ENCODE results near the gene M6PR.

Gene M6PR

GRCh38 chr12:8949342-8950220, at the start of gene M6PR:
Gene M6PR (minus strand): TSS chr12:8949645. CDS start chr12:8946404, 3,241 bp downstream.
- DNase-seq (ENCODE audit: low read depth in 2 of 2): peak; percentile 76 to 77

DNA sequence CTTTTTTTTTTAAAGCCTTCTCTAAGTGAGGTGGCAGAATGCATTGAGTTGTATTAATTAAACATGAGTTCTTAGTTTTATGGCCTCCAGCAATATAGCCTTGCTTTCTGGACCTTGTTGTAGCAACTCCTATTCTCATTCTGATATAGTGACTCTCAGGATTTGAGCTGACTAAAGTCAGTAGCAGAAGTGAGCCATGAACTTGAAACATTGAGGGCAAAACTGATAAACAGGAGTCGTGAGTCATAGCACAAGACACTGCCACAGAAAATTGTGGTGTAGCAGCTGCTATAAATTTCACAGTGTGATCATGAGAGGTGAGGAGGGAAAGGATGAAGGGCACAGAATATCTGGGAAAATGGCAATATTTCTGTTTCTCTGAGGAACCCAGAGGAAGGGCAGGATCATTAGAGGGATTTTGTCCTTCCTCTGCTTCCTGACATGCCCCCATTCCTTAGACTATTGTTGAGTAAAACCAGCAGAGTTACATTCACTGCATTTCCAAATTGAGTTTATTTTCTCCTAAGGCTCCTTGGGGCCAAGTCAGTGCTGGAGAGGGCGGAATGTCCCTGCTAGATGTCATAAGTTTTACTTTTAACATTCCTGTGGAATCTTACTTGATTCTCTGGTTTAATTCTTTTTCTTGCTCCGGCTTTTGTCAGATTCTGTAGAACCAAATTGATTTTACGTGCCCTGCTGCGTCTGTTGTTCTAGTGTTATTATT, 47.4 kb upstream of the M6PR start:
- no peak for DNase-seq (ENCODE audit: low read depth in 2 of 2)

DNA sequence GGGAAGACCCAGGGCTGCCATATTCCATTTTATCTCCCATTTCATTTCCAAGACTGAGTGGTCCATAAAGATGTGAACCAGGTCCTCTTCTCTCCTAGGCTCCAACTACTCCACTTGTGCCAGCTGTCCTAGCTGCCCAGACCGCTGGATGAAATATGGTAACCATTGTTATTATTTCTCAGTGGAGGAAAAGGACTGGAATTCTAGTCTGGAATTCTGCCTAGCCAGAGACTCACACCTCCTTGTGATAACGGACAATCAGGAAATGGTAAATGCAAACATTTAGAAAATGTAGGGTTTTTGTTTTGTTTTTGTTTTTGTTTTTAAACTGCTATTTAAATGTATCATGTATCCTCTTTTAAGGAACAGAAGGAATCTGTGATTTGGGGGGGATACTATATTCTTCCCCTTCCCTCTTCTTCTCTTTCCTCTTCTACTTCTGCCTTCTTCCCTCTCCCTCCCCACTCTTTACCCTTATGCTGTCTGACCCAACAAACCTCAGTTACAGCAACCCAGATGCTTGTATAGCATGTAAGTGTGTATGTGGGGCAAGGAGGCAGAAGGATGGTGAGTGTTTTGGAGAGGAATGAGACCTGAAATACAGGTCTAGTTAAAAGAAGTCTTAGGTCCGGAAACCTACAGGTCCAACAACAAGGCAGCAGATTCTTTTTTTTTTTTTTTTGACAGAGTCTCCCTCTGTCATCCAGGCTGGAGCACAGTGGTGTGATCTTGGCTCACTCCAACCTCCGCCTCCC, 45.8 kb upstream of the M6PR start:
- no peak for DNase-seq (ENCODE audit: low read depth in 2 of 2)

GRCh38 chr12:8993827-8994226, 44.4 kb upstream of the M6PR start:
- DNase-seq (ENCODE audit: low read depth in 2 of 2): no peak

GRCh38 chr12:8991371-8992345, 42.2 kb upstream of the M6PR start:
- no peak for DNase-seq (ENCODE audit: low read depth in 2 of 2)

GRCh38 chr12:8989413-8989812, 40.0 kb upstream of the M6PR start, which contains the start of gene KLRG1:
Gene KLRG1 (plus strand): TSS chr12:8989546. CDS start chr12:8989636, 90 bp downstream.
- DNase-seq (ENCODE audit: low read depth in 2 of 2): no peak

DNA sequence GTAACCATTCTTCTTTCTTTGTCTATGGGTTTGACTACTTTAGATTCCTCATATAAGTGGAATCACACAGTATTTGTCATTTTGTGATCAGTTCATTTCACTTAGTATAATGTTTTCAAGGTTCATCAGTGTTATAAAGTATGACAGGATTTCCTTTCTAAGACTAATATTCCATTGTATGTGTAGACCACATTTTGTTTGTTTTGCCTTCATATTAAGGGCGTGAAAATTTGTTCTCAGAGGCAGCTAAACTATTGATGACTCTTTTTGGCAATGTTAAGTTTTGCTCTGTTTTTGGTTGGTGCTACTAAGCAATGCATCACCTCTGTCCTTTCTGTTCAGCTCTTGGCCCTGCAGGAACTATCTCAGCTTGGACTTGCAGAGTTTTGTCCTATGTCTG, 38.2 kb upstream of the M6PR start:
- no peak for DNase-seq (ENCODE audit: low read depth in 2 of 2)

- no peak for DNase-seq (ENCODE audit: low read depth in 2 of 2)
These were observed 37.7 kb upstream of the M6PR start for GRCh38 chr12:8987163-8987562.

GRCh38 chr12:8985213-8985754, 35.8 kb upstream of the M6PR start:
- no peak for DNase-seq (ENCODE audit: low read depth in 2 of 2)

DNA sequence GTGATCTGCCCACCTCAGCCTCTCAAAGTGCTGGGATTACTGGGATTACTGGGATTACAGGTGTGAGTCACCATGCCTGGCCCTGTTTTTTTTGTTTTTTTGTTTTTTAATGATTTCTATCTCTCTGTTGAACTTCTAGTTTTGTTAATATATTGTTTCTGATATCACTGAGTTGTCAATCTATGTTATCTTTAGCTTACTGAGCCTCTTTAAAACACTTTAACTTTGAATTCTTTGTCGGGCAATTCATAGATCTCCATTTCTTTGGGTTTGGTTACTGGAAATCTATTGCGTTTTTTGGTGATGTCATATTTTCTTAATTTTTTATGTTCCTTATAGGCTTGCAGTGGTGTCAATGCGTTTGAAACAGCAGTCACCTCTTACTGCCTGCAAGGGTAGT, 30.7 kb upstream of the M6PR start:
- DNase-seq (ENCODE audit: low read depth in 2 of 2): no peak

DNA sequence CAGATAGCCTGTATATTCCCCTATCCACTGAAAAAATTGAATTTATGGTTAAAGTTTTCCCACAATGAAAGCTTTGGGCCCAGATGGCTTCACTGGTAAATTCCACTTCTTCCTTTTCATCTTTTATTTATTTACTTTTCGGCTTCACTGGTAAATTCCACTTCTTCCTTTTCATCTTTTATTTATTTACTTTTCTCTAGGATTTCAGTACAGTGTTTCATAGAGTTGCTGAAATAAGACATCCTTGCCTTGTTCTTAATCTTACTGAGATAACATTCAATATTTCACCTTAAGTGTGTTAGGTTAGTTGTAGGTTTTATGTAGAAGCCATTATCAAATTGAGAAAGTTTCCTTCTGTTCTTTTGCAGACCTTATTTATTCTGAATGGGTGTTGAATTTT, 21.0 kb upstream of the M6PR start:
- DNase-seq (ENCODE audit: low read depth in 2 of 2): no peak

DNA sequence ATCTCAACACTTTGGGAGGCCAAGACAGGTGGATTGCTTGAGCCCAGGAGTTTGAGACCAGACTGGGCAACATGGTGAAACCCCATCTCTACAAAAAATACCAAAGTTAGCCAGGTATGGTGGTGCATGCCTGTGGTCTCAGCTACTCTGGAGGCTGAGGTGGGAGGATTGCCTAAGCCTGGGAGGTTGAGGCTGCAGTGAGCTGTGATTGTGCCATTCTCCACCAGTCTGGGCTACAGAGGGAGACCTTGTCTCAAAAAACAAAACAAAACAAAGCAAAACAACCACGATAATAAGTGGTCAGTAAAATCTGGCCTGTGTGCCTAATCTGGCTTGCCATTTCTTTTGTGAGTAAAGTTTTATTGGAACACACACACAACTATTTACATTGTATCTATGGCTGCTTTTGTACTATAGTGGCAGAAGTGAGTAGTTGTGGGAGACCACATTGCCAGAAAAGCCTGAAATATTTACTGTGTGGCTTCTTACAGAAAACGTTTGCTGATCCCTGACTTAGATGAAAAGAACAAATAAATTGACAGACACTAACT, 20.5 kb upstream of the M6PR start:
- DNase-seq (ENCODE audit: low read depth in 2 of 2): no peak

GRCh38 chr12:8968761-8969160, 19.3 kb upstream of the M6PR start:
- DNase-seq (ENCODE audit: low read depth in 2 of 2): no peak

GRCh38 chr12:8960176-8960575, 10.7 kb upstream of the M6PR start:
- DNase-seq (ENCODE audit: low read depth in 2 of 2): no peak

DNA sequence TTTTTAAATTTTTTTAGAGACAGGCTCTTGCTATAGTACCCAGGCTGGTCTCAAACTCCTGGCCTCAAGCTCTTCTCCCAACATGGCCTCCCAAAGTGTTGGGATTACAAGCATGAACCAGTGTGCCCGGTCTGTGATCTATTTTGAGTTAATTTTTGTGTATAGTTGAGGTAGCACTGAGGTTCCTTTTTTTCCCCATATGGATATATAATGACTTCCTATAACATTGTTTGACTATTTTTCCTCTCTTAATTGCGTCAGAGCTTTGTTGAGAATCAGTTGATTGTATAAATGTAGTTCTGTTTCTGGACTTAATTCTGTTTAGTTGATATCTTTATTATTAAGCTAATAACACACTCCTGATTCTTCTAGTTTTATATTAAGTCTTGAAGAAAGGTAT, 8.6 kb upstream of the M6PR start:
- DNase-seq (ENCODE audit: low read depth in 2 of 2): no peak

DNA sequence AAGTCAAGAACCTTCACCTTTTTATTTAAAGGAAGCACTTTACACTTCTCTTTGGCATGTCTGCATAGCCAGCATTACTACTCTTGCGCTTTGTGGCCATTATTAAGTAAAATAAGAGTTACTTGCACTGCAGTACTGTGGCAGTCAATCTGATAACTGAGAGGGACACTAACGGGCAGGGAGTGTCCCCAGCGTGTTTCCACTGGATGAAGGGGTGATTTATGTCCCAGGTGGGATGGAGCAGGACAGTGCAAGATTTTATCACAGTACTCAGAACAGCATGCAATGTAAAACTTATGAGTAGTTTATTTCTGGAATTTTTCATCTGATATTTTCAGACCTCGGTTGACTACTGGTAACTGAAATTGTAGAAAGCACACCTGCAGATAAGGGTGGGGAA, 8.1 kb upstream of the M6PR start:
- DNase-seq (ENCODE audit: low read depth in 2 of 2): no peak

- DNase-seq (ENCODE audit: low read depth in 2 of 2): no peak
These were observed 7.3 kb upstream of the M6PR start for GRCh38 chr12:8956772-8957171.

GRCh38 chr12:8956073-8956472, 6.6 kb upstream of the M6PR start:
- DNase-seq (ENCODE audit: low read depth in 2 of 2): no peak

- DNase-seq (ENCODE audit: low read depth in 2 of 2): peak in 1 of 2 donors; percentile 31
These were observed 4.4 kb upstream of the M6PR start for GRCh38 chr12:8953773-8954402.

DNA sequence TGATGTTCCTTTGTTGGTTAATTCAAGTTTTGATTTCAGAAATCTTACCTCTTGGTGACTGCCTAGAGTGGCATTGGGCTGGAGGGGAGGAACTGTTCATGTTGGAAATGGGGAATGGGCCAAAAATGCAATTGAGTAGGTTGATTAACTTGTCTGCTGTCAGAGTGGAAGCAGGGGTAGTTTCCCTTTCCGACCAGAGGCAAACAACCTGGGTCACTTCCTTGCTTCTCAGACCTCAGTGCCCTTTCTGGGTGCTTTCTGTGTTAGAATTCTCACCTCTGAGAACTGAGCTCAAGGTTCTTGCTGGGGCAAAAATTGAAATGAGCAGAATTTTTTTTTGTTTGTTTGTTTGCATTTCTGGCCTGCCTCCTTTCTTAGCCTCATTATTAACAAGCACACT, 2.3 kb upstream of the M6PR start:
- DNase-seq (ENCODE audit: low read depth in 2 of 2): no peak
